22Rv1 (cell line): ENCODE measurements around the gene AHRR.

Experiments used
- ZFX ChIP-seq: fragments of 450-650 bp; IDR thresholded peaks from 2 replicates; pipeline ENCODE4 v1.6.1; 2017; ENCODE audit warnings: antibody characterized with exemption, borderline replicate concordance
- TF ChIP-seq, protein P1 (sequence below): fragments of 450-650 bp; IDR thresholded peaks from 2 replicates; pipeline ENCODE4 v1.5.1; 2017; ENCODE audit warnings: mild to moderate bottlenecking

GRCh38 chr5:469752-470483 is 148.4 kb downstream of the AHRR start:
- TF ChIP-seq, protein P1, sequence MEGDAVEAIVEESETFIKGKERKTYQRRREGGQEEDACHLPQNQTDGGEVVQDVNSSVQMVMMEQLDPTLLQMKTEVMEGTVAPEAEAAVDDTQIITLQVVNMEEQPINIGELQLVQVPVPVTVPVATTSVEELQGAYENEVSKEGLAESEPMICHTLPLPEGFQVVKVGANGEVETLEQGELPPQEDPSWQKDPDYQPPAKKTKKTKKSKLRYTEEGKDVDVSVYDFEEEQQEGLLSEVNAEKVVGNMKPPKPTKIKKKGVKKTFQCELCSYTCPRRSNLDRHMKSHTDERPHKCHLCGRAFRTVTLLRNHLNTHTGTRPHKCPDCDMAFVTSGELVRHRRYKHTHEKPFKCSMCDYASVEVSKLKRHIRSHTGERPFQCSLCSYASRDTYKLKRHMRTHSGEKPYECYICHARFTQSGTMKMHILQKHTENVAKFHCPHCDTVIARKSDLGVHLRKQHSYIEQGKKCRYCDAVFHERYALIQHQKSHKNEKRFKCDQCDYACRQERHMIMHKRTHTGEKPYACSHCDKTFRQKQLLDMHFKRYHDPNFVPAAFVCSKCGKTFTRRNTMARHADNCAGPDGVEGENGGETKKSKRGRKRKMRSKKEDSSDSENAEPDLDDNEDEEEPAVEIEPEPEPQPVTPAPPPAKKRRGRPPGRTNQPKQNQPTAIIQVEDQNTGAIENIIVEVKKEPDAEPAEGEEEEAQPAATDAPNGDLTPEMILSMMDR: no peak
- TF ChIP-seq ZFX: no peak
